Naive thymus-derived CD4-positive, alpha-beta T cell (primary cell): ENCODE results near the gene LCLAT1. TPM values are rescaled to one million over a fixed set of nuclear protein-coding genes. Genes with fewer than 3 reads are reported as not detected.

ENCODE experiments used
- ATAC-seq: fragments of 150-1000 bp; cut with Tn5 transposase; 2 replicates; pipeline ENCODE4 v1.10.0; 2021; ENCODE audit warnings: mild to moderate bottlenecking, moderate library complexity
- CTCF ChIA-PET: fragments of 350-600 bp; sonication (Branson Sonifier 250); formaldehyde crosslinking; loops from one replicate; lab custom pipeline; 2021; ENCODE audit warnings: antibody characterized with exemption; lab: Charles Lee
- POLR2A ChIA-PET: fragments of 350-600 bp; sonication (Branson Sonifier 250); formaldehyde crosslinking; loops from one replicate; lab custom pipeline; 2021; ENCODE audit warnings: antibody characterized with exemption, inconsistent platforms; lab: Charles Lee
- DNase-seq, 9 donors: peaks; one replicate each; pipeline versions ENCODE4 v3.0.0 to v3.0.0-alpha.2; 2020 to 2022; ENCODE audit warnings: mixed read lengths in 1 of 9
- H3K27ac ChIP-seq: one replicate; pipeline ENCODE4 v1.7.0; 2013; ENCODE audit warnings: mild to moderate bottlenecking, low read depth, low read length, moderate library complexity
- H3K27me3 ChIP-seq, 2 donors: one replicate each; pipeline ENCODE4 v1.7.0; 2013; ENCODE audit warnings: low read length in 2 of 2, mild to moderate bottlenecking in 2 of 2, moderate library complexity in 2 of 2; ENCODE audit not compliant: control insufficient read depth in 2 of 2, insufficient read depth in 2 of 2
- H3K36me3 ChIP-seq, 3 experiments: 1 replicate in 2 of 3; 2 replicates in 1 of 3; pipeline ENCODE4 v1.7.0; 2013; ENCODE audit warnings: low read length in 3 of 3, mild to moderate bottlenecking in 3 of 3, moderate library complexity in 1 of 3; ENCODE audit not compliant: insufficient read depth in 3 of 3, control insufficient read depth in 2 of 3
- H3K4me1 ChIP-seq, 2 donors: one replicate each; pipeline ENCODE4 v1.7.0; 2013; ENCODE audit warnings: low read length in 2 of 2, mild to moderate bottlenecking in 2 of 2, moderate library complexity in 1 of 2; ENCODE audit not compliant: control insufficient read depth in 2 of 2, insufficient read depth in 2 of 2
- H3K4me3 ChIP-seq: 2 replicates; pipeline ENCODE4 v1.7.0; 2013; ENCODE audit warnings: mild to moderate bottlenecking, low read length
- H3K9me3 ChIP-seq, 3 experiments: 1 replicate in 2 of 3; 2 replicates in 1 of 3; pipeline ENCODE4 v1.7.0; 2013; ENCODE audit warnings: low read length in 3 of 3; ENCODE audit not compliant: control insufficient read depth in 2 of 3
- H3K27ac Mint-ChIP-seq, 9 donors: one replicate each; pipeline ENCODE4 v1.8.0; 2020 to 2022; ENCODE audit warnings: mixed read lengths in 9 of 9, mild to moderate bottlenecking in 8 of 9, moderate library complexity in 5 of 9, inconsistent platforms in 2 of 9
- H3K27me3 Mint-ChIP-seq, 5 donors: one replicate each; pipeline ENCODE4 v1.8.0; 2021 to 2022; ENCODE audit warnings: mixed read lengths in 5 of 5, mild to moderate bottlenecking in 1 of 5
- H3K36me3 Mint-ChIP-seq, 5 donors: one replicate each; pipeline ENCODE4 v1.8.0; 2020 to 2022; ENCODE audit warnings: mixed read lengths in 5 of 5, mild to moderate bottlenecking in 3 of 5, inconsistent platforms in 1 of 5
- H3K4me1 Mint-ChIP-seq, 7 donors: one replicate each; pipeline ENCODE4 v1.8.0; 2020 to 2022; ENCODE audit warnings: mixed read lengths in 7 of 7, mild to moderate bottlenecking in 3 of 7, inconsistent platforms in 1 of 7
- H3K4me3 Mint-ChIP-seq, 10 donors: one replicate each; pipeline ENCODE4 v1.8.0; 2020 to 2022; ENCODE audit warnings: mild to moderate bottlenecking in 10 of 10, mixed read lengths in 10 of 10, moderate library complexity in 6 of 10, inconsistent platforms in 2 of 10
- H3K9me3 Mint-ChIP-seq, 11 donors: one replicate each; pipeline ENCODE4 v1.8.0; 2020 to 2022; ENCODE audit warnings: mixed read lengths in 11 of 11, mild to moderate bottlenecking in 4 of 11, inconsistent platforms in 1 of 11, moderate library complexity in 1 of 11
- intact Hi-C, 2 donors: fragments of 100-400 bp; cut with micrococcal nuclease; formaldehyde crosslinking; loops; one replicate each; pipeline ENCODE4 v1.15.1; 2023
- polyA plus RNA-seq, 2 donors: library from polyadenylated mRNA; unstranded; fragments of 300-500 nt; fragmentation: Illumina TruSeq; gene quantifications; one replicate each; pipeline ENCODE4 v1.2.3, GENCODE V29; 2021
- total RNA-seq, 6 experiments: library from RNA in 5 of 6; stranded (reverse) in 5 of 6; gene quantifications; 1 replicate in 5 of 6; 2 replicates in 1 of 6; pipeline ENCODE4 v1.2.3 and lab custom pipeline; 2021 to 2026

LCLAT1 gene
- total and polyA plus RNA-seq, 7 experiments from 2014 or later: 16.2 to 37.6 (median 22.2) TPM

DNA sequence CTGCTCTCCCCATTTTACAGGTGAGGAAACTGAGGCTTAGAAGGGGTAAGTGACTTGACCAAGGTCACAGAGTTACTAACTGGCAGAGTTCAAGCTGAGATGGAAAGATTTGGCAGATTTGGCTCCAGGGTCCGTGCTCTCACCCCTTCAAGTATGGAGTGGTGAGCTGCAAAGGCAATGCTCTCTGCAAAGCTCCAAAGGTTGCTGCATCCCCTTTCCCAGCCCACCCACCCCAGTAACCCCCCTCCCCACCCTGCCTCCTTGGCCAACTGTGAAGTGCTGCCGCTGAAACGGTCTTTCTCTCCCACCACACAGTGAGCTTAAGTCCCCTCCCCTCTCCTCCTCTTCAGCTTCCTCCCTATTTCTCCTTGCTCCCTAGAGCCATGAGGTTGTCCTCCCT lies 207.4 kb downstream of the LCLAT1 start:
- no peak for DNase-seq
- no peaks in the 10 kb centered on the region for H3K36me3 ChIP-seq
- ChIA-PET CTCF (interaction anchor here (1.2 kb wide), 1 partner anchor 490 kb away, joined by 3 read pairs; no protein-coding TSS in a partner anchor), POLR2A (no interaction called here)
- ATAC-seq: no peak
- no peaks in the 10 kb centered on the region for H3K4me1 ChIP-seq
- Mint-ChIP-seq H3K27ac (no peak overlapping the region), H3K9me3 (no peaks in the 10 kb centered on the region), H3K36me3 (no peaks in the 10 kb centered on the region), H3K27me3 (no peaks in the 10 kb centered on the region), H3K4me1 (peaks cover 0 to 1% (median 0%) of the 10 kb centered on the region in 7 donors), H3K4me3 (no peak overlapping the region)
- no peaks in the 10 kb centered on the region for H3K9me3 ChIP-seq
- H3K27me3 ChIP-seq: no peaks in the 10 kb centered on the region
- no peak overlapping the region for H3K4me3 ChIP-seq
- intact Hi-C loops: no loop called here
- H3K27ac ChIP-seq: no peak overlapping the region

GRCh38 chr2:30655211-30655610 lies 208.2 kb downstream of the LCLAT1 start:
- Histone ChIP-seq H3K27me3 (no peaks in the 10 kb centered on the region), H3K36me3 (no peaks in the 10 kb centered on the region), H3K4me3 (no peak overlapping the region), H3K27ac (no peak overlapping the region), H3K9me3 (no peaks in the 10 kb centered on the region), H3K4me1 (no peaks in the 10 kb centered on the region)
- ChIA-PET CTCF (no interaction called here), POLR2A (no interaction called here)
- ATAC-seq (no peak), DNase-seq (no peak)
- Mint-ChIP-seq H3K9me3 (no peaks in the 10 kb centered on the region), H3K27me3 (peaks cover 0 to 3% (median 0%) of the 10 kb centered on the region in 5 donors), H3K36me3 (no peaks in the 10 kb centered on the region), H3K4me3 (no peak overlapping the region), H3K27ac (no peak overlapping the region), H3K4me1 (peaks cover 0 to 1% (median 0%) of the 10 kb centered on the region in 7 donors)
- intact Hi-C loops: no loop called here

DNA sequence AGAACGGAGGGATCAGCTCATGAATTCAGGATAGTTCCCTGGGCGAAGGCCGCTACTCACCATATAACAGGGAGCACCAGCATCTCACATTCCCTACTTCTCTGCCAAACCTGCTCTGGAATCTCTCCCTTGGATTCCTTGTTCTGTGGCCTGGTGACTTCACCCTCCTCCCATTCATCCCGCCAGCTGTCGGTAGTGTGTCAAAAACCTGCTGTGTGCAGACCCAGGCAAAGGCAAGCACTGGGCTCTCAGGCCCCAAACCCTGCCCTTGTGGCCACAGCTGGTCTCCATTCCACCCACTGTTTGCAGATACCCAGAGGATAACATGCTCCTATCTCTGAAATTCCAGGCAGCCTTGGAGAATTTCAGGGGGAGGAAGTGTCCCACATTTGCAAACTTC lies 208.6 kb downstream of the LCLAT1 start:
- Mint-ChIP-seq H3K4me3 (no peak overlapping the region), H3K4me1 (peaks cover 0 to 1% (median 0%) of the 10 kb centered on the region in 7 donors), H3K9me3 (no peaks in the 10 kb centered on the region), H3K36me3 (no peaks in the 10 kb centered on the region), H3K27ac (peak overlapping the region in 1 of 9 donors; percentile 15), H3K27me3 (peaks cover 0 to 3% (median 0%) of the 10 kb centered on the region in 5 donors)
- H3K9me3 ChIP-seq: no peaks in the 10 kb centered on the region
- H3K4me3 ChIP-seq: no peak overlapping the region
- POLR2A ChIA-PET: no interaction called here
- ATAC-seq (no peak), DNase-seq (no peak)
- CTCF ChIA-PET: interaction anchor here (1.3 kb wide), 1 partner anchor 54 kb away, joined by 3 read pairs; no protein-coding TSS in a partner anchor
- no peak overlapping the region for H3K27ac ChIP-seq
- no peaks in the 10 kb centered on the region for H3K36me3 ChIP-seq
- intact Hi-C loops: no loop called here
- no peaks in the 10 kb centered on the region for H3K4me1 ChIP-seq
- no peaks in the 10 kb centered on the region for H3K27me3 ChIP-seq

GRCh38 chr2:30656079-30656478 lies 209.0 kb downstream of the LCLAT1 start:
- Histone ChIP-seq H3K4me3 (no peak overlapping the region), H3K27me3 (no peaks in the 10 kb centered on the region), H3K27ac (no peak overlapping the region), H3K9me3 (no peaks in the 10 kb centered on the region), H3K36me3 (no peaks in the 10 kb centered on the region), H3K4me1 (no peaks in the 10 kb centered on the region)
- Mint-ChIP-seq H3K4me3 (no peak overlapping the region), H3K9me3 (no peaks in the 10 kb centered on the region), H3K4me1 (peaks cover 0 to 1% (median 0%) of the 10 kb centered on the region in 7 donors), H3K27ac (peak overlapping the region in 1 of 9 donors; percentile 7), H3K27me3 (peaks cover 0 to 3% (median 0%) of the 10 kb centered on the region in 5 donors), H3K36me3 (no peaks in the 10 kb centered on the region)
- POLR2A ChIA-PET: no interaction called here
- CTCF ChIA-PET: interaction anchor here (1.3 kb wide), 1 partner anchor 54 kb away, joined by 3 read pairs; no protein-coding TSS in a partner anchor
- intact Hi-C loops: no loop called here
- DNase-seq (no peak), ATAC-seq (no peak)

DNA sequence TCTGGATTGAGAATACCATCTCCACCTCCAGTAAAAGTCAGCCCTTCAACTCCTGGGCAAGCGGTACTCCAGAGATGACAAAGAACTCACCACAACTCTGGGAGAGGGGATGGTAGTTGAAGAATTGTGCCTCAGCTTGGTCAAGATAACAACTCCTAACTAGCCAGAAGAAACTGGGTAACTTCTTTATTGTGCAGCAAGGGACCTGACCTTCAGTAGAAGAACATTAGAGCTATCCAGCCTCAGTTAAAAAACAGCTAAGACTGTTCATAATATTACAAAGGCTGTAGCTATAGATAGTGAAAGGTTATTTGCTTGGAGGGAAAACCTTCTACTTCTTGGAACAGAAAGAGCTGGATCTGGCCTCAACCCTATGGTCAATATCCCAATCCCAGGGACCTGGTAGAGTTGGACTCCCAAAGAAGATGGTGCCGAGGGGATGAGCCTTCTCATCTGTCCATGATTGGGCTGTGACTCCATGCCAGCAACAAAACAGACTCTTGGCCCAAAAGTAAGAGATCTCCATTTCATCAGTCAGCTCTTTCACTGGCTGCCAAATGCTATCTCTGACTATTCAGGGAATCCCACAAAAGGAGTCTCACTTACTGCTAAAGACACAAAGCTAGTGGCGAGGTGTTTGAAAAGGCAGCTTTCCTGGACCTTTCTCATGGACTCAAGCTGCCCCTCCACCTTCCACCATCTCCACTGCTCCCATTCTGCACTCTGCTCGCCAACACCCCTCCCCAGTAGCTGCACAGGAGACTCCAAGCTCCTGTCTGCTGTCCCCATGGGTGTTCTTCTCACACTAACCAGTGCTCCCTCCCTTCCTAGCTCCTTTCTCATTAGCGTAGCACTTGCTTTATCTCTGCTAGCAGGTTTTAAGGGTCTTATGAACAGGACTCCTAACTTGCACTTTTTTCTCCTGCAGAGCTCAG lies 214.4 kb downstream of the LCLAT1 start:
- H3K27ac ChIP-seq: no peak overlapping the region
- CTCF ChIA-PET: interaction anchor here (1.3 kb wide), 1 partner anchor 50 kb away, joined by 4 read pairs; no protein-coding TSS in a partner anchor
- no peaks in the 10 kb centered on the region for H3K4me1 ChIP-seq
- Mint-ChIP-seq H3K4me3 (no peak overlapping the region), H3K4me1 (peaks cover 0 to 1% (median 0%) of the 10 kb centered on the region in 7 donors), H3K27ac (no peak overlapping the region), H3K9me3 (no peaks in the 10 kb centered on the region), H3K36me3 (no peaks in the 10 kb centered on the region), H3K27me3 (peaks cover 0 to 3% (median 0%) of the 10 kb centered on the region in 5 donors)
- no peaks in the 10 kb centered on the region for H3K27me3 ChIP-seq
- DNase-seq (no peak), ATAC-seq (no peak)
- H3K36me3 ChIP-seq: no peaks in the 10 kb centered on the region
- H3K4me3 ChIP-seq: no peak overlapping the region
- POLR2A ChIA-PET: interaction anchor here (0.6 kb wide), 1 partner anchor 125 kb away, joined by 4 read pairs; no protein-coding TSS in a partner anchor
- no peaks in the 10 kb centered on the region for H3K9me3 ChIP-seq
- intact Hi-C loops: no loop called here

GRCh38 chr2:30662268-30663131 lies 215.5 kb downstream of the LCLAT1 start:
- Mint-ChIP-seq H3K9me3 (peaks cover 0 to 2% (median 0%) of the 10 kb centered on the region in 11 donors), H3K4me3 (no peak overlapping the region), H3K36me3 (no peaks in the 10 kb centered on the region), H3K27me3 (peaks cover 0 to 3% (median 0%) of the 10 kb centered on the region in 5 donors), H3K27ac (no peak overlapping the region), H3K4me1 (peaks cover 0 to 4% (median 0%) of the 10 kb centered on the region in 7 donors)
- no peaks in the 10 kb centered on the region for H3K36me3 ChIP-seq
- ATAC-seq (no peak), DNase-seq (no peak)
- H3K4me3 ChIP-seq: no peak overlapping the region
- POLR2A ChIA-PET: interaction anchor here (0.6 kb wide), 1 partner anchor 557 kb away, joined by 6 read pairs; no protein-coding TSS in a partner anchor
- H3K27me3 ChIP-seq: no peaks in the 10 kb centered on the region
- H3K9me3 ChIP-seq: no peaks in the 10 kb centered on the region
- intact Hi-C loops: no loop called here
- no peaks in the 10 kb centered on the region for H3K4me1 ChIP-seq
- no peak overlapping the region for H3K27ac ChIP-seq
- CTCF ChIA-PET: no interaction called here
